GM23338 (cell line): ENCODE data around the gene DTX4.

ENCODE experiments used
- CREB1 ChIP-seq: fragments of 250-450 bp; sonication (Bioruptor Pico); IDR thresholded peaks from 2 replicates; pipeline ENCODE4 v1.5.0; 2020; ENCODE audit warnings: low read depth, mild to moderate bottlenecking, moderate library complexity
- EZH2 ChIP-seq: fragments of 200-600 bp; sonication (generic); IDR thresholded peaks from one replicate; pipeline ENCODE4 v1.8.0; 2017; ENCODE audit warnings: antibody characterized with exemption, mild to moderate bottlenecking, low read depth; ENCODE audit not compliant: unreplicated experiment
- EZH2phosphoT487 ChIP-seq: fragments of 200-600 bp; sonication (generic); IDR thresholded peaks from one replicate; pipeline ENCODE4 v1.8.1; 2018; ENCODE audit warnings: antibody characterized with exemption; ENCODE audit not compliant: unreplicated experiment
- JUNB ChIP-seq: IDR thresholded peaks from one replicate; pipeline ENCODE4 v1.6.1; 2016; ENCODE audit warnings: antibody characterized with exemption; ENCODE audit not compliant: unreplicated experiment
- POLR2AphosphoS5 ChIP-seq: IDR thresholded peaks from 2 replicates; pipeline ENCODE4 v1.6.1; 2016; ENCODE audit warnings: antibody characterized with exemption, low read depth
- STAT1 ChIP-seq: IDR thresholded peaks from one replicate; pipeline ENCODE4 v1.6.1; 2016; ENCODE audit warnings: antibody characterized with exemption; ENCODE audit not compliant: unreplicated experiment
- ZNF331 ChIP-seq: fragments of 250-450 bp; sonication (Bioruptor Pico); IDR thresholded peaks from 2 replicates; pipeline ENCODE4 v1.5.0; 2020; ENCODE audit warnings: low read depth, mild to moderate bottlenecking, moderate library complexity
- TF ChIP-seq, protein P1 (sequence below), 2 experiments: fragments of 200-600 bp in 1 of 2; sonication (generic) in 1 of 2; conservative IDR thresholded peaks; 2 replicates each; pipeline versions ENCODE4 v1.5.1 to v1.6.1; 2016 to 2017; ENCODE audit warnings: antibody characterized with exemption in 2 of 2, low read depth in 2 of 2, mild to moderate bottlenecking in 2 of 2, moderate library complexity in 1 of 2
- TF ChIP-seq, protein P2 (sequence below): IDR thresholded peaks from one replicate; pipeline ENCODE4 v1.6.1; 2018; ENCODE audit warnings: antibody characterized with exemption; ENCODE audit not compliant: unreplicated experiment

DNA sequence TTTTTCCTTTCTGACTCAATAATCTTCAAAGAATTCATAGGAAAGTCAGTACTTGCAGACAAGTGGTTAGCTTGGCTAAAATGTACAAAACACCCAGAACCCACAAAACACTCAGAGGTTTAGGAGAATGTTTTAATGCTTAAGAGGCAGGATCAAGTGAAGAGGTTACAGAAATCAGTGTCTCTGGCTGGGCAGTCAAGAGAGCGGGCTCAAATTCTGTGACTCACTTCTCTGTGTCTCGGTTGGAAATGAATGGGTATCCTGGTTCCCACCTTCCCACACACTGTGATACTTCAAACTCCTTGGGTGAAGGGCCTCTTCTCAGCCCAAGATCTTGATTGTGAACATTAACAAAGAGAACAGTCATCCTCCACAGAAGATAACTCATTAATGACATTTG lies 37.0 kb downstream of the DTX4 start:
- TF ChIP-seq, protein P1, sequence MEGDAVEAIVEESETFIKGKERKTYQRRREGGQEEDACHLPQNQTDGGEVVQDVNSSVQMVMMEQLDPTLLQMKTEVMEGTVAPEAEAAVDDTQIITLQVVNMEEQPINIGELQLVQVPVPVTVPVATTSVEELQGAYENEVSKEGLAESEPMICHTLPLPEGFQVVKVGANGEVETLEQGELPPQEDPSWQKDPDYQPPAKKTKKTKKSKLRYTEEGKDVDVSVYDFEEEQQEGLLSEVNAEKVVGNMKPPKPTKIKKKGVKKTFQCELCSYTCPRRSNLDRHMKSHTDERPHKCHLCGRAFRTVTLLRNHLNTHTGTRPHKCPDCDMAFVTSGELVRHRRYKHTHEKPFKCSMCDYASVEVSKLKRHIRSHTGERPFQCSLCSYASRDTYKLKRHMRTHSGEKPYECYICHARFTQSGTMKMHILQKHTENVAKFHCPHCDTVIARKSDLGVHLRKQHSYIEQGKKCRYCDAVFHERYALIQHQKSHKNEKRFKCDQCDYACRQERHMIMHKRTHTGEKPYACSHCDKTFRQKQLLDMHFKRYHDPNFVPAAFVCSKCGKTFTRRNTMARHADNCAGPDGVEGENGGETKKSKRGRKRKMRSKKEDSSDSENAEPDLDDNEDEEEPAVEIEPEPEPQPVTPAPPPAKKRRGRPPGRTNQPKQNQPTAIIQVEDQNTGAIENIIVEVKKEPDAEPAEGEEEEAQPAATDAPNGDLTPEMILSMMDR (conservative IDR thresholded peaks at IDR 0.05; ENCODE audit: low read depth in 2 of 2) = no peak
- TF ChIP-seq POLR2AphosphoS5 (no peak), STAT1 (no peak), CREB1 (CRISPR knock-in tag) (no peak), JUNB (no peak), EZH2 (no peak), EZH2phosphoT487 (no peak), ZNF331 (CRISPR knock-in tag) (no peak)
- TF ChIP-seq, protein P2, sequence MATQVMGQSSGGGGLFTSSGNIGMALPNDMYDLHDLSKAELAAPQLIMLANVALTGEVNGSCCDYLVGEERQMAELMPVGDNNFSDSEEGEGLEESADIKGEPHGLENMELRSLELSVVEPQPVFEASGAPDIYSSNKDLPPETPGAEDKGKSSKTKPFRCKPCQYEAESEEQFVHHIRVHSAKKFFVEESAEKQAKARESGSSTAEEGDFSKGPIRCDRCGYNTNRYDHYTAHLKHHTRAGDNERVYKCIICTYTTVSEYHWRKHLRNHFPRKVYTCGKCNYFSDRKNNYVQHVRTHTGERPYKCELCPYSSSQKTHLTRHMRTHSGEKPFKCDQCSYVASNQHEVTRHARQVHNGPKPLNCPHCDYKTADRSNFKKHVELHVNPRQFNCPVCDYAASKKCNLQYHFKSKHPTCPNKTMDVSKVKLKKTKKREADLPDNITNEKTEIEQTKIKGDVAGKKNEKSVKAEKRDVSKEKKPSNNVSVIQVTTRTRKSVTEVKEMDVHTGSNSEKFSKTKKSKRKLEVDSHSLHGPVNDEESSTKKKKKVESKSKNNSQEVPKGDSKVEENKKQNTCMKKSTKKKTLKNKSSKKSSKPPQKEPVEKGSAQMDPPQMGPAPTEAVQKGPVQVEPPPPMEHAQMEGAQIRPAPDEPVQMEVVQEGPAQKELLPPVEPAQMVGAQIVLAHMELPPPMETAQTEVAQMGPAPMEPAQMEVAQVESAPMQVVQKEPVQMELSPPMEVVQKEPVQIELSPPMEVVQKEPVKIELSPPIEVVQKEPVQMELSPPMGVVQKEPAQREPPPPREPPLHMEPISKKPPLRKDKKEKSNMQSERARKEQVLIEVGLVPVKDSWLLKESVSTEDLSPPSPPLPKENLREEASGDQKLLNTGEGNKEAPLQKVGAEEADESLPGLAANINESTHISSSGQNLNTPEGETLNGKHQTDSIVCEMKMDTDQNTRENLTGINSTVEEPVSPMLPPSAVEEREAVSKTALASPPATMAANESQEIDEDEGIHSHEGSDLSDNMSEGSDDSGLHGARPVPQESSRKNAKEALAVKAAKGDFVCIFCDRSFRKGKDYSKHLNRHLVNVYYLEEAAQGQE = no peak
